ENCODE data around the gene ANKRD16.
"Not testable (repeated sequence)": the region's sequence is repeated elsewhere in the genome, so short reads cannot be mapped to it uniquely, and the experiment has no call there.

ANKRD16 gene

GRCh38 chr10:5902511-5903274 is 13.0 kb upstream of the ANKRD16 start:
- no peak for DNase-seq

GRCh38 chr10:5900247-5900646 is 10.6 kb upstream of the ANKRD16 start:
- no peak for DNase-seq

GRCh38 chr10:5898163-5898562 is 8.5 kb upstream of the ANKRD16 start:
- DNase-seq: no peak

- DNase-seq: no peak
Observed at GRCh38 chr10:5897504-5897903, 7.8 kb upstream of the ANKRD16 start.

DNA sequence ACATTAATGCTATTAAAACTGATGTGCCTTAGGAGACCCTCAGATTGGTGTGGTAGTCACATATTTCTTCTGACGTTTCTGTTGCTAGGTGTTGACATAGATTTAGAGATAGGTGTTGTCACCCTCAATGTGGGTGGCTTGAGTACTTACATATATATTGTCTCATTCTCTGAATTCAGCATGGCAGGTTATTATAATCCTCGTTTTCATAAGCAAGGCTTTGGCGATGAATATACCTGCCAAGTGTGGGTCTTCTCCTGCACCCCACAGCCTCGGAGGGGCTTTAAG is 7.3 kb upstream of the ANKRD16 start:
- no peak for DNase-seq

DNA sequence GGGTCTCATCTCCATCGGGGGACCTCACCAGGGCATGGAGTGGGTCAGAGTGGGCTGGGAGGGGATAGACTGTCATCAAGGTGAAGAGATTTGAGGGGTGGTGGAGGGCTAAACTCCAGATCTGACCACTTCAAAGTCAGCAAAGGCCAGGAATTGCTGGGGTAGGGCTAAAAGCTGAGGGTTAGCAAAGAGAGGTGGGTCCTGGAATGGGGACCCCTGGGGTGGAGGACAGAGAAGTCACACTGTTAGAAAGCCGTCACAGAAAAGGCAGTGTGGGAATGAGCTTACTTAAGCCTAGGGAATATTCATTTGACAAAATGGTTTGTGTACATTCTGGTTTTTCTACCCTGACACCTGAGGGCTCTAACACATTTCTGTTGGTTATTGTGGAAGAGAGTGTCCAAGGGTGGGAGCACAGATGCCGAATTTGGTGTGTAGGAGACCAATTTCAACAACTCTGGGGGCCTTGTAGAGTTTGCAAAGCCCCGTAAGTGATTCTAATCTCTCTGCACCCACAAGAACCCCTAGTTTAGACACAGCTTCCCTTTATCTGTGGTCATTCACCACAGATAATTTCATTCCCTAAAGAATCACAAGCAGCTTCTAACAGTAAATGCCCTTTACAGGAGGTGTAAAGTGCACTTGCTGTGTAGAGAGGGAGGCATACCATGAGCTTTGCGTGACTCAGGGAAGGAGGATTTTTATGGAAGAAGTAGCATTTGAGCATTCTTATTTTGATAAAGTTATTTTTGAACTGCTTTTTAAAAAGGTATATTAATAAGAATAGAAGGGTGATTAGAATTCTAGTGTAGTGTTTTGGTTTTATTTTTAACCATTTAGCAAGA is 6.7 kb upstream of the ANKRD16 start:
- no peak for DNase-seq

DNA sequence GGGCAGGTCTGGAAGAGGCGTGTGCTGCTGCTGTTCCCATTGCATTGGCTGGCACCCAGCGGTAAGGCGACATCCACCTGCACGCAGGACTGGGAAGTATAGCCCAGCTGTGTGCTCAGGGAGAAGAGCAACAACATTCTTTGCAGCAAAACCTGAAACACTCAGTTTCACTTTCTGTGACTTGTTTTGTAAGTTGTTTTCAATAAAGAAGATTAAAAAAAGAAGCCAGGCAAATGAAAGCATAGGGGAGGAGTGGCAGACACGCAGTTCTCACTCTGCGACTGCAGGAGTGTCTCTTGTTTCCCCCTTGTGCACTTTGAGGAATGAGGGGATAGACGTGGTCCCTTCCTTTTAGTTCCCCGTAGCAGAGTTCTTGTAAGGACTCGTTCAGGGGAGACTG is 6.1 kb upstream of the ANKRD16 start:
- DNase-seq: no peak

- DNase-seq: no peak
Observed at GRCh38 chr10:5895365-5895764, 5.7 kb upstream of the ANKRD16 start.

GRCh38 chr10:5894873-5895272 is 5.2 kb upstream of the ANKRD16 start:
- DNase-seq: no peak

DNA sequence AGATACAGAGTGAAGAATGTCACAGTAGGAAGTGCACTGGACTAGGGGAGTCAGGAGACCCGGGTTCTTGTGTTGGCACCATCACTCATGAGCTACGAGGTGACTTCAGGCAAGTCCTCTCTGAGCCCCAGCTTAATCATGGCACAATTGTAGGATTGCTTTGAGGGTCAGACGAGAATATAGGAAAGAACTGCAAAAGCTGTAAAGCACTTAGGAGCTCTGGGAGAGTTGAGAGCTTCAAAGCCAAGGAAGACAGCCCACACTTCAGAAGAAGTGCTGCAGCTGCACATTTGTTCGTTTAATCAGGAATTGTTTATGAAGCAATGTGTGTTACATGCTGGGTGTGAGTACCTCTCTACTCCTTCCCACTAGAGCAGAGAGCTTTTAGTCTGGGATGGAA is 4.7 kb upstream of the ANKRD16 start:
- DNase-seq: no peak

DNA sequence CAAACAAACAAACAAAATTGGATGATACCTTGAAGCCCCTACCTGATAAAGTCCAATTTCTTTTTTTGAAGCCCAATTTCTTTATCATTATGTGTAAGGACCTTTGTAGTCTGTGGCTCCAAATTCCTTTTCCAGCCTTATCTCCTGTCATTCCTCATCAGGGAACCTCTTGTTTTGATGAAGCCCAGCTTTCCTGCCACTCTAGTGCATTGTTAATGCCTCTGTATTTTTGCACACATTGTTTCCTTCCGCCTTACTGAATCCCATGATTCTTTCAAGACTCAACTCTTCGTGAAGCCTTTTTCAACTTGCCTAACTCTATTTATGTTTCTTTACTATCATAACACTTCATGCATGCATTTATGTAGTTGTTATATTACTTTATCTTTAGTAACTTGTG is 3.6 kb upstream of the ANKRD16 start:
- DNase-seq: no peak

GRCh38 chr10:5892007-5892406 is 2.3 kb upstream of the ANKRD16 start:
- DNase-seq: no peak

DNA sequence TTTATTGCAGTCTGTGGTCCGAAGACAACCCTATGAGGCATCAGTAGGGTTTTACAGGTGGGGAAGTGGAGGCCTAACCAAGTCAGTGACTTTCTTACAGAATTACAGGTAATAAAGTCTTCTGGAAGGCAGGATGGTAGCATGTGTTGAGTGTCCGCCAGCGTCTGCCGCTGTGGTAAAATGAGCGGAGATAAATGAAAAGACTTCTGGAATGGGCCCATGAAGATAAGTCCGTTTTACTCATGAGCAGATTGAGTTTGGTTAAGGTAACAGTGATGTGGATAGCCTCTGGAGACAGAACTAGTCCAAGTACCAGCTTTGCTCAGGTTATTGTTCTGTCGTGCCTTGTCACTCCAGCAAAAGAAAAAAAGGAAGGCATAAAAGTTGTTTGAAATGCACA is 1.3 kb upstream of the ANKRD16 start:
- DNase-seq: no peak

DNA sequence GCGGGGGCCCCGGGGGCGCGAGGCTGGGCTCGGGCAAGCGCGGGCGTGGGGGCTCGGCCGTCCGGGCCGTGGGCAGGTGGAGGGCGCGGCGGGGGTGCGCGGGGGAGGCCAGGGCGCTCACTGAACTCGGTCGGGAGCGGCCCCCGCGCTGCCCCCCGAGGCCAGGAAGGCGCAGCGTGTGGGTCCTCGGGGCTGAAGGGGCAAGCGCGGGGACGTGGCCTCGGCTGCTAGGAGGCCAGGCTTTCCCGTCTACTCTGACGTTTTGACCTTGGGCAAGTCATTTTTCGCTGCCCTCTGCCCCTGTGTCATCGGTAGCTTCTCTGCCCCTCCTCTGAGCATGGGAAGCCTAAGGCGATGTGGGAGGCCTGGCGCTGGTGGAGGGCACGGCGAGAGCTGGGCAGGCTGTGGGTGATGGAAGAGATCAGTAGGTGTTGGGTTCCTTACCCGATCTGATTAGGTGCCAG is 791 bp upstream of the ANKRD16 start:
- DNase-seq: peak; percentile 35 to 52

GRCh38 chr10:5888843-5889623 is 660 bp downstream of the ANKRD16 start:
- peak in 1 of 2 donors; percentile 24 for DNase-seq

DNA sequence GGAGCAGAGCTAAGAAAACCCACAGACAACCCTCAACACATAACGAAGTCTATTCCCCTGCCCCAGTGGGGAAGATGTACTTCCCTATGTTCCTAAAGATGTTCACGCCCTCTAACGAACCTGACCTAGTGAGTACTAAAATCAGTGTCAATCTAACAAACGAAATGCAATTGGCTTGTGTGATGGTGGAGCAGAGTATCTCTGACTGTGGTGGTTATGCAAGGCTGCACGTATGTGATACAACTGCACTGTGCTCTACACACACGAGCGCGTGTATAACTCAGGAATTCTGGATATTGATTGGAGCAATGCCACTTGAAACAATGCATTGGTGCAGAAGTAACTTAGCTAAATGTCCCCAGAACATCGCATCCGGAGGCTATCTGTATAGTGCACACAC is 1.3 kb downstream of the ANKRD16 start:
- DNase-seq: peak; percentile 61 to 63

- no peak for DNase-seq
Observed at GRCh38 chr10:5887641-5888040, 2.1 kb downstream of the ANKRD16 start.

DNA sequence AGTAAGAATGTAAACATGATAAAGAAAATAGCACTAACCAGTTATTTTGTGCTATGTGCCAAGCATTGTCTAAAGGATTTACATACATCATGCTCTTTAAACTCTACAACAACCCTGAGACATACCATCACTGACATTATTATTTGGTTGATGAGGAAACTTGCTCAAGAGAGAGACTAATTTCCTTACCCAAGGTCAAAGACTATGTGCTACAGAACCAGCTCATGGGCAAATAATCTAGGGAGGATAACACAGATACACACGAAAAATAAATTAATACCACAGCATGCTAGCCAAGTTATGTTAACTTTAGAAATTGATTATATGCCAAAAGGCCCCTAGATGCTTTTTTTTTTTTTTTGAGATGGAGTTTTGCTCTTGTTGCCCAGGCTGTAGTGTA is 2.7 kb downstream of the ANKRD16 start:
- no peak for DNase-seq

DNA sequence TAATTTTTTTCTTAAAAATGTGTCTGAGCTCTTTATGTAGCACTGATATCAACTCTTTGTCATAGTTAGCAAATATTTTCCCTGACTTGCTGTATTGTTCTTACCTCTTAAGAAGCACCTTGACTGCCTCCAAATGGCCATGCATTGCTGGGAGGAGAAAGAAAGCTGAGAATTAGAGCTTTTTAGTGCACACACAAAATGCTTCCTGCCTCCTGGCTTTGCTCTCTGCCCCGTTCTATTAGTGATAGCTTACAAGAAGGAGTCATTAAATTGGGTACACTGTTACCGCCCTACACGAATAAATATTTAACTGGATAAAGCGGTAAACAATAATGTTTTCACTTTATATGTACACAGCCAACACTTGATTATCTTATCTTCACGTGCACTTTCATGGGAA is 4.1 kb downstream of the ANKRD16 start:
- DNase-seq: no peak

DNA sequence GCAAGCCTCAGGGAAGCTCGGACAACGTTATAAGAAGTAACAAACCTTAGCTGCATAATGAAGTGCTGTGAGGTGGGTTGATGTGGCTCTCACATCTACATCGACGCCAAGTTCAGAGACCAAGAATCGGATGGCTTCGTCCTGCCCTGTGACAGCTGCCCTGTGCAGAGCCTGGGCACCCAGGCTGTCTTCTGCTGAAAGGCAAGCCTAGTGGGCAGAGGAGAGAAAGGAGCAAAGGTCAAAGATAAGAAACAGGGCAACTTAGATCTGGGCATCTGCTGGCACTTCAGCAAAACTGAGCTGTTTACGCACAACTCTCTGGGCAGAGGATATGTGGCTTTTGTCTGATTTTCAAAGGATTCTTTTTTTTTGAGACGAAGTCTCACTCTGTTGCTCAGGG is 6.7 kb downstream of the ANKRD16 start:
- DNase-seq: no peak

DNA sequence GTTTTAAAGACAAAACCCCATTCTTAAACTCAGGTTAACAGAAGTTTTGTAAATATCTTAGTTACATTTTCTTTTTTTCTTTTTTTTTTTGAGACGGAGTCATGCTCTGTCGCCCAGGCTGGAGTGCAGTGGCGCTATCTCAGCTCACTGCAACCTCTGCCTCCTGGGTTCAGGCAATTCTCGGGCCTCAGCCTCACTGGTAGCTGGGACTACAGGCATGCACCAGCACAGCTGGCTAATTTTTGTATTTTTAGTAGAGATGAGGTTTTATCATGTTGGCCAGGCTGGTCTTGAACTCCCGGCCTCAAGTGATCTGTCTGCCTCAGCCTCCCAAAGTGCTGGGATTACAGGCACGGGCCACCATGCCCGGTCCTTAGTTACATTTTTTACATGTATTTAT is 12.7 kb downstream of the ANKRD16 start:
- DNase-seq: not testable (repeated sequence)

- no peak for DNase-seq
Observed at GRCh38 chr10:5876181-5876768, 13.4 kb downstream of the ANKRD16 start.

DNA sequence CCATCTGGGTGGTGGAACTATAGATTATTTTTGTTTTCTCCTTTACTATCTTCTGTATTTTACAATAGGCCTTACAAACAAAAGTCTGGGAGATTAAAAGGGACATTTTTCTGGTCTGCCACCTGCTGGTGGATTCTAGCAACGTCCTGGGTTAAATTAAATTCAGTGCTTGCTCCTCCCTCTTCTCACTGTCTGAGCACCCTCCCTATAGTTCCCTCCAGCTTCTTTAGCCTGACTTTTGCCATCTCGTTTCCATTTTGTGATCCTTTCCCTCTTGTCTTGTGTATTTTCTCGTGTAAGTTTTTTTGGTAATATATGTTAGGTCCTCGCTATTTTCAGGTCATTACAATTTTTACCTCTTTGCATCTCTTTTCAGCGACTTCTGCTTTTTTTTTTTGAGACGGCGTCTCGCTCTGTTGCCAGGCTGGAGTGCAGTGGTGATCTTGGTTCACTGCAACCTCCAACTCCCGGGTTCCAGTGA is 16.1 kb downstream of the ANKRD16 start:
- DNase-seq: peak; percentile 84 to 93

All from inflammatory macrophage (primary cell).